Stimulated activated CD8-positive, alpha-beta memory T cell treated with anti-CD3 and anti-CD28 coated beads, Interleukin-12 subunit alpha, Interleukin-12 subunit beta, amount 100 ng/mL, for 1 hour (primary cell): ENCODE data around the gene ZDHHC9.
A peak's percentile ranks its signal among the peaks of the same experiment; 100 is the strongest.
"Not testable (repeated sequence)": the region's sequence is repeated elsewhere in the genome, so short reads cannot be mapped to it uniquely, and the experiment has no call there.

Source experiments
- DNase-seq: peaks from one replicate; pipeline ENCODE4 v3.0.0-alpha.2; 2020; ENCODE audit warnings: low read depth

Gene ZDHHC9

GRCh38 chrX:129843459-129844306, at the start of gene ZDHHC9:
Gene ZDHHC9, minus strand, starts transcription at chrX:129843886. Its CDS starts 1,941 bp downstream, at chrX:129841945.
- peak; percentile 68 for DNase-seq

DNA sequence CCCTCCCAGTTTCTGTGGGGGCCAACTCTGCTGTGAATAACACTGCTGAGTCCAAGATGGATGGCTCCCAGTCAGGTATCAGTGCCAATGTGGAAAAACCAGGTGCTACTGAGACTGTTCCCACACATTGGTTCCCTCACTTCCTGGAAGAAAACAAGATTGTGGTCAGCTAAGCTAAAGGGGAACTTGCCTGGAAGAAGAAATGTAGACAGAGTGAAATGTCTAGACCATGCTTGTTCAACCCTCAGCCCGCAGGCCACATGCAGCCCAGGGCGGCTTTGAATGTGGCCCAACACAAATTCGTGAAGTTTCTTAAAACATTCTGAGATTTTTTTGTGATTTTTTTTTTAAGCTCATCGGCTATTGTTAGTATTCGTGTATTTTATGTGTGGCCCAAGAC, 33.7 kb upstream of the ZDHHC9 start:
- DNase-seq, result no peak

DNA sequence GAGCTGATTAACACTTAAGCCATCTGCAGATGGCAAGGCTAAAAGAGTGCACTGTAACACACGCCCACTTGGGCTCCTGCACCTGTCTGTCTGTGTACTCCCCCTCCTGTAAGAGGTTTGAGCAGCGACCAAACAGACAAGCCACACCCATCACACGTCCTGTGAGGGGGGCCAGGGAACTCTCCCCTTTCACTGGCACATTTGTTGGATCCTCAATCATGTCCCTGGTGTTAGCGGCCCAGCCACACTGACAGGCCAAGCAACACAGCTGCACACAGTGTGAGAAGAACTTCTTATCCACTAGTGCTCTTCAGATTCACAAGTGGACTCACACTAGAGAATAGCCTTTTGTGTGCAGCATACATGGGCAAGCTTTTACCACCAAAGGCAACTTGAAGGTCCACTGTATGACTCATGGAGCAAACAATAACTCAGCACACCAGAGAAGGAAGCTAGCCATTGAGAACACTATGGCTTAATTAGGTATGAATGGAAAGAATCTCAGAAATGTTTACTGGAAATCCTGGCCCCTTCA, 33.2 kb upstream of the ZDHHC9 start:
- DNase-seq, result no peak

GRCh38 chrX:129875669-129876068, 32.0 kb upstream of the ZDHHC9 start:
- no peak for DNase-seq

- DNase-seq, result no peak
Observed at GRCh38 chrX:129872524-129872923, 28.8 kb upstream of the ZDHHC9 start.

DNA sequence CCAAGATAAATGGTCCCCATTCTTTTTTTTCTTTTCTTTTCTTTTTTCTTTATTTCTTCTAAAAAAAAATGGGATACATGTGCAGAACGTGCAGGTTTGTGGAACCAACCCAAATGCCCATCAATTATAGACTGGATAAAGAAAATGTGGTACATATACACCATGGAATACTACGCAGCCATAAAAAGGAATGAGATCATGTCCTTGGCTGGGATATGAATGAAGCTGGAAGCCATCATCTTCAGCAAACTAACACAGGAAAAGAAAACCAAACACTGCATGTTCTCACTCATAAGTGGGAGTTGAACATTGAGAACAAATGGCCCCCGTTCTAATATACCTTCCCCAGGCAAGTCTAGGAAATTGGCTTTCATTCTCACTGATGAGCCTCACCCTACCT, 22.6 kb upstream of the ZDHHC9 start:
- not testable (repeated sequence) for DNase-seq

- DNase-seq, result not testable (repeated sequence)
Observed at GRCh38 chrX:129859134-129859533, 15.4 kb upstream of the ZDHHC9 start.

DNA sequence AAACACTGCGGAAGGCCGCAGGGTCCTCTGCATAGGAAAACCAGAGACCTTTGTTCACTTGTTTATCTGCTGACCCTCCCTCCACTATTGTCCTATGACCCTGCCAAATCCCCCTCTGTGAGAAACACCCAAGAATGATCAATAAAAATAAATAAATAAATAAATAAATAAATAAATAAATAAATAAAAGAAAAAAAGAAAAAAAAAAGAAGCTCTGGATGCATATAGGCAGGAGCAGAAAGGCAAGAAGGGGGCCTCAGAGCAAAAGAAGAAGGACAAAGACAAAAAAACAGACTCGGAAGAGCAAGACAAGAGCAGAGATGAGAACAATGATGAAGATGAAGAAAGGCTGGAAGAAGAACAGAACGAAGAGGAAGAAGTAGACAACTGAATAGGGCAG, 8.1 kb upstream of the ZDHHC9 start:
- DNase-seq, result not testable (repeated sequence)

DNA sequence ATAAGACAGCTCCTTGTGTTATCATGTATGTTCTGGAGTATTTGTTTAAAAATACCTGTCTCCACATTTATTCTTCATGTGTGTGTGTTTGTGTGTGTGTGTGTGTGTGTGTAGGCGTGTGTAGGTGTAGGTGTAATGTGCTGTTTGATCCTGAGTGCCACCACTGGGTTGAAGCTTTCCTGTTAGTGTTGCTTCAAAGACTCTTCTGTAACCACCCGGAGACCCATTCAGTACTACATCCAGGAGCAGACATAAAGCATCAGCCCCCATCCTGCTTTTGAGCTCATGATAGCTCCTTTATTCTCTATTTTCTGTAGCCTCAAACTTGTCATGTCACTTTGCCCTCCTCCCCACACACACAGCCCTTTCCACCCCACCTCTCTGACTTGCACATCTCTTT, 3.0 kb upstream of the ZDHHC9 start:
- no peak for DNase-seq

DNA sequence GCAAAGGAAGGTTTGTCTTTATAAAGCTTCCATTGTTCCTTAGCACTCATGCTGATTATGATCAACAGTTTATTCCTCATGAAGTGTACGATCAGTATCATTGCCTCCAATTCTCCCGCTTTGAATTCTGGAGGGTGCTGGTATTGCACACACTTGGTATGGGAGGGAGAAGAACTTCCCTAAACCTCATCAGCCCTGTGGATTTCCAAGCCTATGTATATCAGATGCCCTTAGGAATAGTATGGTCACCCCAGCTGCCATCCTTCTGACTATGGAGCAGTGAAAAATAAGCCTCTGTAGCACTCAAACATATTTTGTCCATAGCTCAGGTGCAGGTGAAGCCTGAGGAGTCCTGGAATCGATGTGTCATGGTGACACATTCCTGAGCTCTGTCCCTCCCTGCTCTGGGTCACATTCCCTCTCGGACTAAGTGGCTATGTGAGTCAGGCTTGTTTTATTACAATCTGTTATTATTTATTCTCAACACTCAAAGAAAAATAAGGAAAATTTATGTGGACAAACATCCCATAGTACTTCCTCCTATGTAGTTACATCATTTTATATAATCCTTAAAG, 2.0 kb upstream of the ZDHHC9 start:
- DNase-seq, result no peak

DNA sequence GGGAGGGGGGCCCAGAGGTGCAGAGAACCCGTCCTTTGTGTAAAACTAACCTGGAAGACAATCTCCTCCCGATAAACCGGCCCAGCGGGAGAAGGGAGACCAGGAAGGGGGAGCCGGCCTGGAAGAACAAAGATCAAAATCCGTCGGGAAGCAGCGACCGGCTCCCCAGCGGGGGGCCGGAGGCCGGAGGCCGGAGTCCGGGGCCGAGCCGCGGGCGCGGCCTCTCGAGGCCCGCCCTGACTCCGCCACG, 552 bp downstream of the ZDHHC9 start:
- DNase-seq, result no peak

DNA sequence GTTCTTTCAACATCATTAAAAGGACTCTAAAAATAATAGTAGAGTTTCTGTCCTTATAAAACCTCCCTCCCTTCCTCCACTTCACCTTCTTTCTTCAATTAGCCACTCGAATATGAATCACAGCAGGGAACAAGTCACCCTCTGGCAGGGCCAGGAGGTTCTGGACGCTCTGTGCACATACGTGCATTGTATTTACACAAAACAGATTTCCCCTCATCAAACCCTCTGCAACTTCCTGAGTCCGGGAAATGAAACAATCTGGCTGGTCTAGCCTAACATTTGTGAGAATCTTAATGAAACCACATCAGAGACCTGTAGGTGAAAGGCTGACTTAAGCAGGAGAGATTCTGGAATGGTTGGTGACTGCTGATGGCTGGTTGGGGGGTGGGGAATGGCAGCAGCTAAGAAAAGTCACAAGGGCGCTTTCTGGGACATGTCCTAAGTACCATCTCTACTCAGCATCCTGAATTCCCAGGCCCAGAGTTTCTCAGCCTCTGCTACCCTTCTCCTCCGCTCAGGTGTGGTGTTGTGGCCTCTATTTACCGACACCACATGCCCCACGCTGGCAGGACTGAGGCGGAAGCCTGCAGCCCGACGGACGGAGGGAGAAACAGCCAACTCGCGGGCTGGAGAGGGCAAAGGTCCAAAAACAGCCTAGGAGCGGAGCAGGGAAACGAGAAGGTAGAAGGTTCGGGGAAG, 1.0 kb downstream of the ZDHHC9 start:
- no peak for DNase-seq

DNA sequence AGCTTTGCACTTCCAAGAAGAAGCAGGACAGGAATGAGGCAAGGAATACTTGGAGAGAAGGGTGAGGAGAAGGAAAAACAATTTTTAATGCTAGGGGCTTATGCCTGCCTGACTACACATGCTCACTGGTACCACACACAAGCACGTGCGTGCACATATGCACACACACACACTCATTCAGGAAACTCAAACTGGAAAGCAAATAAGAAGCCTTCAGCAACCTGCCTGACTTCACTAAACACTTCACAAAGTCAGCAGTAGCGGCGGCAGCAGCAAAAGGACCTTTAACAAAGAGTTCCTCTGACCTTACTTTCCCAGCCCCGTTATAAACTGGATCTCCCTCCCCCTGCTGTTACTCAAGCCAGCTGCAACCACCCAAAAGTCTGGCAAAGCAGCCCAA, 3.3 kb downstream of the ZDHHC9 start:
- no peak for DNase-seq

DNA sequence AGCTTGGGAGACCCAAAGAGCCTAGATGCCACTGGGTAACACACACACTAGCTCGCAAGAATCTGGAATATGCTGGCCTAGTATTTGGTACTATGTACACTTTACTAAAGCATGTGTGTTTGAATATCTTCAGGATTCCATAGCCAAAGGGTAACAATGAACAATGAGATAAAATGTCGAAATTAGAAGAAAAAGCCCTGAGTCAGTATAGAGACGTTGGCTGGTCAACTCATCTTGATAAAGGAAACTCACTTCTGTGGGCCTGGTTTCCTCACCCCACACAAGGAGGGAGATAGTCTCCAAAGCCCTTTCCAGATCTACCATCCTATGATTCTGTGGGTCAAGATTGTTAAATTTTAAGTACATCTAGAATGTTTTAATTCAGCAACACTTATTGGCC, 6.9 kb downstream of the ZDHHC9 start:
- no peak for DNase-seq

- no peak for DNase-seq
Observed at GRCh38 chrX:129833153-129833990, 10.3 kb downstream of the ZDHHC9 start.

- no peak for DNase-seq
Observed at GRCh38 chrX:129831091-129831885, 12.4 kb downstream of the ZDHHC9 start.

GRCh38 chrX:129830494-129830893, 13.2 kb downstream of the ZDHHC9 start:
- no peak for DNase-seq

DNA sequence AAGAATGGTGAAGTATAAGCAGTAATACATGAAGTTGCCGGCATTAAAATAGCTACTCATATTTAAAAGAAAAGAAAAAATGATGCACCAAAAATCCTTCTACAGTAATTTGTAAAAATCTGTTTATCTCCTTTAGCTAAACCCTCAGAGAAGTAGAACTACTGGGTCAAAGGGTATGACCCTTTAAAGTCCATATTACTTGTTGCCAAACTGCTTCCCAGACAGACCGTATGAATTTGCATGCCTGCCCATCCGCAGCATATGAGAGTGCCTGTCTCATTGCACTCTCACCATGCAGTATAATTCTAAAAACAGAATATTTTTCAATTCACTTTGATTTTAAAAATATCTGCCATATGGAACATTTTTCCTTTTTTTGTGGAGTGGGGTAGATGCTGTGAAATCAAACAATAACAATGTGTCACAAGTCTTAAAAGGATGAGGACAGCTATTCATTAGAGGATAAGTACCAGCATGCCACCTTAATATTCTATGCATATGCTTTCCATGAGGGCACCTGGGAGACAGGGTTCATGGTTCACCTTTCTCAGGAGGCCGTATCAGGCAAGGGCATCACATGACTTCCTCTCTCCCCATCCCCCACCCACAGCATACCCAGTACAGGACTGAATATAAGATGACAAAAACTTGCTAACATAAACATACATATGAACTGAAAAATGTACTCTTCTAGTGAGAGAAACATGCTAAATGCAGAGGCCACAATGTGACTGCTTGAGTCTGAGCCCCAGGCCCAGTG, 17.8 kb downstream of the ZDHHC9 start:
- DNase-seq, result no peak

GRCh38 chrX:129824620-129825019, 19.1 kb downstream of the ZDHHC9 start:
- DNase-seq, result no peak

DNA sequence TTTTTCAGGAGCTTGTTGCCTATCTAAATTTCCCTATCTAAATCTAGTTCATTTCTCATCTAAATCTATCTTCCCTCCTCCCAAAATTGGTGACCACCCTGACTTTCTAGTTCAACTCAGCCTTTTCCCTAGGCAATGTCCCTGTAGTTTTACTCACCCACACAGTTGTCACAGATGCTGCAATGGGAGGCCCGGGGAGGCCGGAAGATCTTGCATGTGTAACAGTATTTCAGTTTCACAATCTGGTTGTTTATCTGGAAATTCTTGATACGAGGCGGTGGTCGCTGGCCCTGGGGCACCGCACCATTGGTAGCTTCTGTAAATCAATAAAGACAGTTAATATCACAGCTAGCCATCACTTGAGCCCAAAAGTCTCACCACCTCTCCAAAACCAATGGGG, 20.2 kb downstream of the ZDHHC9 start:
- no peak for DNase-seq

- peak; percentile 39 for DNase-seq
Observed at GRCh38 chrX:129823115-129823514, 20.6 kb downstream of the ZDHHC9 start.
